ENCODE results near the gene AQP2. TPM values are rescaled to one million over a fixed set of nuclear protein-coding genes. Genes with fewer than 3 reads are reported as not detected.

The AQP2 gene
- total RNA-seq, 4 donors from 2014 or later = 0.12 TPM; not detected in 3

DNA sequence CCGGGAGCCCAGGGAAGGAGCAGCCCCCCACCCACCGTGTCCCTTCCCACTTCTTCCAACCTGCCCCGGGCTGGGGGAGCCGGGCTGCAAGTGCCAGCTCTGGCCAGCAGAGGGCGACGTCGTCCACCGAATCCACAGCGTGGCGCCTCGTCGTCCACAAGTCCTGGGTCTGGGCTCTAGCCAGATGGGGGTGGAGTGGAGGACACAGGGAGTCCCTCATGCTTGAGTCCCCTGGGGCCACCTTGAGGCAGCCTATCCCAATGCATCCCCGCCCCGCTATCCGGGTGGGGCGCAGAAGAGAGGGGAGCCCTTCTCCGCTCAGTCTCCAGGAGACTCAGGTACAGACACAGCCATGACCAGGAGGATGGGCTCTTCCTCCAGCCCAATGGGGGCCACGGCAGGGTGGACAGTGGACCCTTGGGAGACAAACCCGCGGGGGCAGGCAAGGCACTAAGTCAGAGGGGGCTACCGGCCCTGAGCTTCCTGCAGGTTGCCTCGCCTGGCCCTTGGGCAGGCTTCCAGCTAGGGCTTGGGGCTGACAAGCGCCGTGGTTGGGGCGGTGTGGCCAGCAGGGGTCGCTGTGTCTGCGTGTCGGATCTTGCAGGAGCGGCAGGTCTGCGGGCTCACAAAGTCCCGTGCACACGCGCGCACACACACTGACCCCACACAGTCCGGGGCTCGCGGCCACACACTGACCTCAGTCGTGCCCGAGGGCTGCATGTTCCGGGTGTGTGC, 16.7 kb downstream of the AQP2 start:
- peak; percentile 89 for ATAC-seq
- Histone ChIP-seq H3K4me3 (peak overlapping the region; percentile 8 to 46), H3K27me3 (peaks cover 30% of the 10 kb centered on the region), H3K9me3 (no peaks in the 10 kb centered on the region), H3K4me1 (peaks cover 0 to 13% (median 8%) of the 10 kb centered on the region in 3 donors), H3K36me3 (no peaks in the 10 kb centered on the region), H3K27ac (peak overlapping the region in 1 of 4 donors; percentile 56)
- no CpG with 5 or more reads among the region's 40 CpGs for WGBS, 2 donors (ENCODE audit: low coverage in 1 of 2)
- TF ChIP-seq POLR2AphosphoS5 (IDR thresholded peaks at IDR 0.05) (peak; percentile 39), POLR2A (IDR thresholded peaks at IDR 0.05) (no peak)
- TF ChIP-seq, protein P1, sequence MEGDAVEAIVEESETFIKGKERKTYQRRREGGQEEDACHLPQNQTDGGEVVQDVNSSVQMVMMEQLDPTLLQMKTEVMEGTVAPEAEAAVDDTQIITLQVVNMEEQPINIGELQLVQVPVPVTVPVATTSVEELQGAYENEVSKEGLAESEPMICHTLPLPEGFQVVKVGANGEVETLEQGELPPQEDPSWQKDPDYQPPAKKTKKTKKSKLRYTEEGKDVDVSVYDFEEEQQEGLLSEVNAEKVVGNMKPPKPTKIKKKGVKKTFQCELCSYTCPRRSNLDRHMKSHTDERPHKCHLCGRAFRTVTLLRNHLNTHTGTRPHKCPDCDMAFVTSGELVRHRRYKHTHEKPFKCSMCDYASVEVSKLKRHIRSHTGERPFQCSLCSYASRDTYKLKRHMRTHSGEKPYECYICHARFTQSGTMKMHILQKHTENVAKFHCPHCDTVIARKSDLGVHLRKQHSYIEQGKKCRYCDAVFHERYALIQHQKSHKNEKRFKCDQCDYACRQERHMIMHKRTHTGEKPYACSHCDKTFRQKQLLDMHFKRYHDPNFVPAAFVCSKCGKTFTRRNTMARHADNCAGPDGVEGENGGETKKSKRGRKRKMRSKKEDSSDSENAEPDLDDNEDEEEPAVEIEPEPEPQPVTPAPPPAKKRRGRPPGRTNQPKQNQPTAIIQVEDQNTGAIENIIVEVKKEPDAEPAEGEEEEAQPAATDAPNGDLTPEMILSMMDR (IDR thresholded peaks at IDR 0.05) = peak; percentile 30 to 97 (median 86)

DNA sequence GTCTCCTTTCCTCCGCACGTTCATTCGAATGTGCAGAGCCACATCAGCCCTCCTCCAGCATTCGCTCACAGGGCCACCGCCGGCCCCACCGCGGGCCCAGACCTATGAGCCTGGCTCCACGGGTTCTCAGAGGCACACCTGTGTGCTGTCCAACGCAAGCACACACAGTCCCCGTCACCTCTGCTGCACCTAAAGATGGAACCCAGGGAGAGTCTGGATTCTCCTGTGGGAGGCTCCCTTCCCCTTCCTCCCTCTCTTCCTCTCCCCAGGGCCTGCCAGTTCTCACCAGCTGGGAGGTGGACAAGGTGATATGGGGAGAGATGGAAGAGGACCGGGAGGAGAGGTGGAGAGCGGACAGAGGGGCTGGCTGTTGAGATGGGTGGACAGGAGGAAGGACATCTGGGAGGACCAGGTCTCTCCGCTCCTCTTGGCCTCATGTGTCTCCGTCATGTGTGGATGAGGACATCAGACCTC, 17.3 kb downstream of the AQP2 start:
- Histone ChIP-seq H3K4me1 (peaks cover 0 to 13% (median 8%) of the 10 kb centered on the region in 3 donors), H3K27me3 (peaks cover 30% of the 10 kb centered on the region), H3K27ac (no peak overlapping the region), H3K9me3 (no peaks in the 10 kb centered on the region), H3K36me3 (no peaks in the 10 kb centered on the region), H3K4me3 (peak overlapping the region in 1 of 2 donors; percentile 46)
- ATAC-seq = no peak
- 70 to 100% methylated on average over 1 to 2 of the region's 15 CpGs for WGBS, 2 donors (ENCODE audit: low coverage in 1 of 2)
- TF ChIP-seq POLR2AphosphoS5 (IDR thresholded peaks at IDR 0.05) (no peak), POLR2A (IDR thresholded peaks at IDR 0.05) (no peak), EP300 (IDR thresholded peaks at IDR 0.05) (no peak)
- TF ChIP-seq, protein P1 (IDR thresholded peaks at IDR 0.05) = no peak

DNA sequence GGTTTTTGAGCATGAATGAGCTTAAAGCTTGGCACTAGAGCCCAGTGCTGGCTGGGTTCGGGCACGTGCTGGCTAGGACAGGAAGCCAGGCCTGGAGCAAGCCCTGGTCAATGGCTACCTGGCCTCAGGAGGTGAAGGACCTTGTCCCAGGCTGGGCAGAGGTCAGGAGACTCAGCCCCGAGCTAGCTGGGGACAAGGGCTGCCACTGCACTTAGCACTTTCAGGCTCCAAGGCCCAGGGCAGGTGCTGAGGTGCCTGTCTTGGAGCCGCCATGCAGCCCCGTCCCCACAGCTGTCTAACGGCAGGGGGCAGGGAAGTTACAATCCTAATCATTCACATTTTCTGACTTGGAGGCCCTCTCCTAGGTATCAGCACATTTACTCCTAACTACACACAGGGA, 17.9 kb downstream of the AQP2 start:
- no peaks in the 10 kb centered on the region for H3K36me3 ChIP-seq
- ATAC-seq = no peak
- WGBS, 2 donors (ENCODE audit: low coverage in 1 of 2) = 60 to 100% methylated on average over 1 of the region's 6 CpGs
- no peak overlapping the region for H3K4me3 ChIP-seq
- TF ChIP-seq, protein P1 (IDR thresholded peaks at IDR 0.05) = no peak
- TF ChIP-seq POLR2AphosphoS5 (IDR thresholded peaks at IDR 0.05) (no peak), POLR2A (IDR thresholded peaks at IDR 0.05) (no peak), EP300 (IDR thresholded peaks at IDR 0.05) (no peak)
- H3K27ac ChIP-seq = peak overlapping the region in 1 of 4 donors; percentile 30
- H3K4me1 ChIP-seq = peaks cover 0 to 13% (median 8%) of the 10 kb centered on the region in 3 donors
- peaks cover 30% of the 10 kb centered on the region for H3K27me3 ChIP-seq
- no peaks in the 10 kb centered on the region for H3K9me3 ChIP-seq

DNA sequence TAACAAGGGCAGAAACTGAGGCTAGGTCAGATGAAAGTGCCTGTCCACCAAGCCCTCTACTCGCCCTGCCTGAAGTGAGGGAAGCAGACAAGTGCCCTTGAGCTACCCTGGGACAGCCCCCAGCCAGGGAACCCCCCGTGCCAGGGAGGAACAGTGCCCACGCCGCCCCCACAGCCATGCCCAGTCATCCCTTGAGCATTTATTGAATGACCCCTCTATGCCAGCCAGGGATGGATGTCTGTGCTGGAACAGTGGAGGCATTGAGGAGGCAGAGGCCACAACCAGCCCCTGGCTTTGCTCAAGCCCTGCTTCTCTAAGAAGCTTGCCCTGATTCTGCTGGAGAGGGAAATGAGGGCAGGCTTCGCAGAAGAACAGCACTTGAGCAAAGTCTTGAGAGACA, 18.5 kb downstream of the AQP2 start:
- TF ChIP-seq EP300 (IDR thresholded peaks at IDR 0.05) = no peak
- TF ChIP-seq POLR2A (IDR thresholded peaks at IDR 0.05) = no peak
- no peak for TF ChIP-seq POLR2AphosphoS5 (IDR thresholded peaks at IDR 0.05)
- TF ChIP-seq, protein P1 (IDR thresholded peaks at IDR 0.05) = no peak
- no peak overlapping the region for H3K4me3 ChIP-seq
- ATAC-seq = no peak
- H3K27me3 ChIP-seq = peaks cover 30% of the 10 kb centered on the region
- WGBS, 2 donors (ENCODE audit: low coverage in 1 of 2) = 70 to 86% methylated on average over 1 to 5 of the region's 5 CpGs
- no peaks in the 10 kb centered on the region for H3K9me3 ChIP-seq
- peaks cover 0 to 15% (median 8%) of the 10 kb centered on the region in 3 donors for H3K4me1 ChIP-seq
- H3K27ac ChIP-seq = peak overlapping the region in 1 of 4 donors; percentile 33
- no peaks in the 10 kb centered on the region for H3K36me3 ChIP-seq

Measured in gastroesophageal sphincter (tissue), 4 donors.